Choroid plexus epithelial cell (primary cell): Measurements from ENCODE around the gene DOCK2.
A peak's percentile ranks its signal among the peaks of the same experiment; 100 is the strongest.
"Not testable (repeated sequence)": the region's sequence is repeated elsewhere in the genome, so short reads cannot be mapped to it uniquely, and the experiment has no call there.

ENCODE experiments used
- DNase-seq: peaks from one replicate; pipeline ENCODE4 v3.0.0-alpha.2; 2010; ENCODE audit warnings: low read depth
- H3K4me3 ChIP-seq: 2 replicates; pipeline ENCODE4 v1.5.1; 2011; ENCODE audit warnings: low read depth, mild to moderate bottlenecking, control low read depth, low read length, moderate library complexity
- CTCF ChIP-seq: conservative IDR thresholded peaks from 2 replicates; pipeline ENCODE4 v1.5.1; 2011; ENCODE audit warnings: low read depth, mild to moderate bottlenecking, control low read depth, inconsistent platforms, low read length, moderate library complexity

DOCK2 gene

GRCh38 chr5:169762338-169763095 is 125.4 kb downstream of the DOCK2 start:
- H3K4me3 ChIP-seq: no peak overlapping the region
- TF ChIP-seq CTCF: no peak
- peak; percentile 35 for DNase-seq

GRCh38 chr5:169763376-169764017 is 126.4 kb downstream of the DOCK2 start:
- no peak overlapping the region for H3K4me3 ChIP-seq
- DNase-seq: no peak
- TF ChIP-seq CTCF: no peak

GRCh38 chr5:169764018-169764378 is 126.9 kb downstream of the DOCK2 start:
- no peak for DNase-seq
- no peak for TF ChIP-seq CTCF
- no peak overlapping the region for H3K4me3 ChIP-seq

- no peak for DNase-seq
- no peak for TF ChIP-seq CTCF
- no peak overlapping the region for H3K4me3 ChIP-seq
Measured at GRCh38 chr5:169765176-169765996, 128.3 kb downstream of the DOCK2 start.

- H3K4me3 ChIP-seq, DNase-seq: not testable (repeated sequence)
Measured at GRCh38 chr5:169766943-169767342, 129.9 kb downstream of the DOCK2 start.

GRCh38 chr5:169767938-169768337 is 130.9 kb downstream of the DOCK2 start:
- no peak overlapping the region for H3K4me3 ChIP-seq
- no peak for DNase-seq
- TF ChIP-seq CTCF: no peak

GRCh38 chr5:169768416-169768815 is 131.3 kb downstream of the DOCK2 start:
- no peak for DNase-seq
- no peak overlapping the region for H3K4me3 ChIP-seq
- TF ChIP-seq CTCF: no peak
